HL-60/S4 treated with retinoic acid at 250 ng/mL for 4 days and 3 days (cell line): ENCODE measurements around the gene TRABD.

Experiments
- in situ Hi-C: fragments of 300-500 bp; cut with MboI; formaldehyde crosslinking; loops from 2 replicates; pipeline ENCODE4 v1.7.0; 2022; ENCODE audit warnings: low sequenced_read_pairs

The TRABD gene

DNA sequence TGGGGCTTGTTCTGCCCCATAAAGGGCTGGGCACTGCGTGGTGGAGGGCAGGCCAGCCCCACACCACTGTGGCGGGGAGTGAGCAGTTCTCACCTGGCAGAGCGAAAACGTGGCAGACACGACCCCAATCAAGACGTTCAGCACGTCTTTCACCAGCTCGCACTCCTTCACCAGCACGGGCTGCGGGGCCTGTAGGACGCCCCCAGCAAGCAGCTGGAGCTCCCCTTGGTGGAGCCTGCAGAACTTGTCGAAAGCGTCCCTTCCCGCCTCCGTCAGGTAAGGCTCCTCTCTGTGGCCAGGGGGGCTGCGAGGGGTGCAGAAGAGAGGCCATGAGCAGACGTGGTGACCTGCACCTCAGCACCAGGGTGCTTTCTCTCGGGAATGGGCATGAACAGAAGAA lies 47.5 kb downstream of the TRABD start:
- in situ Hi-C loops = no loop called here

DNA sequence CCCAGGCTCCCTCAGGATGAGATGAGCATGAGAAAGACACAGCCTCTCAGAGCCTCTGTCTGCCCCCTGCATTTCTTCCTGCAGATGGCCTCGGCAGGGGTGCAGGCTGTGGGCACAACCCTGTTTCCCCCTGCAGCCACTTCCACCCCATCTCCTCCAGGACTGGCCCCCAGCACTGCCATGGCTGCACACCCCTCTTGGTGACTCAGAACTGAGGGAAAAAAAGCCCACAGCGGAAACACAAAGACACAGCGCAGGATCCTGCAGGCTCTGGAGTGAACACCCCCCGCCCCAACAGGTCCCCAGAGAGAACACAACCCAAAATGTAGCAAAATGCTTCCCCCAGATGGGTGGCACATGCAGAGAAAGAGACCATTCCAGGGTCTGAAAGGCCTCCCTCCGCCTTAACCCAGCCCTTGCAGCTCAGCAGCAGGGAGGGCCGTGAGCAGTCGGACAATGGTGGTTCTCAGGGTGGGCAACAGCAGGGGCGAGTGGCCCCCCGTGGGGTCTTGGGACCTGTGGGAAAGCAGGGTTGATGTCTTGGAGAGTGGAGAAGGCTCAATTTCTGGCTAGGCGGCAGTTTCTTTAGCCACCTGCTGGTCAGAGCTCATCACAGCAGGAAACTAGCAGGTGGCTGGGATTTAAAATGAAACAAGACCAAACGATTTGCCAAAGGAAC lies 51.2 kb downstream of the TRABD start:
- in situ Hi-C loops = no loop called here

DNA sequence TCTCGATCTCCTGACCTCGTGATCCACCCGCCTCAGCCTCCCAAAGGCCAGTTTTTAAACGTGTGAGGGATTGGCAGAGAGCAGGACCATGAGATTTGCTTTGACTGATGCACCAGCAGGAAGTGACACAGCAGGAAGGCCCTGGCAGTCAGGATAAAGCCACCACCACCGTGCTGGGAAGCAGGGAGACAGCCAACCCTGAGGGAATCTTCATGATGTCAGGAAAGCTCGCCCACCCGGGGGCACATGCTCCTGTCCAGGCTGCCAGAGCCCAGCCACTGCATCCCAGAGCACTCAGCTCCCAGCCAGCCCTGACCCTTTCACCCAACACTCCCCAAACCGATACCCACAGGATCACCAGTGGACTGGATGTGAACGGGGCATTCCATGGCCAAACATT lies 53.0 kb downstream of the TRABD start:
- in situ Hi-C loops = no loop called here

DNA sequence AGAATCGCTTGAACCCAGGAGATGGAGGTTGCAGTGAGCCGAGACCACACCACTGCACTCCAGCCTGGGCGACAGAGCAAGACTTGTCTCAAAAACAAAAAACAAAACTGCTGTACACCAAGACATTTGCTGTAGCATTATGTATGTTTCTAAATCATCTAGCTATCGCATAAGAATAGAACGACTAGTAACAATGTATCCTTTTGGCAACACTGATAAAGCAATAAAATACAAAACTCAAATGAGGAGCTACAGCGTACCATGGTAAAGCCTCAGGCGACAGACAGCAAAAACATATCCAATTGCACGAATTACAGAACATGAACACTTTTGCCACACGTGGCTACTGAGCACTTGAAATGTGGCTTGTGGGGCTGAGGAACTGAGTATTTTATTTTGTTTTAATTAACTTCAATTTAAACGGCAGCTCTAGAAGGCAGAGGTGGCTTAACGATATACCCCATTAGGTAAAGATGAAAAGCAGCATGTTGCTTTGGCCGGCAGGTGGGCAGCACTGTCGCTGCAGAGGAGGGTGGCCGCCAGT lies 56.8 kb downstream of the TRABD start:
- in situ Hi-C loops = no loop called here

DNA sequence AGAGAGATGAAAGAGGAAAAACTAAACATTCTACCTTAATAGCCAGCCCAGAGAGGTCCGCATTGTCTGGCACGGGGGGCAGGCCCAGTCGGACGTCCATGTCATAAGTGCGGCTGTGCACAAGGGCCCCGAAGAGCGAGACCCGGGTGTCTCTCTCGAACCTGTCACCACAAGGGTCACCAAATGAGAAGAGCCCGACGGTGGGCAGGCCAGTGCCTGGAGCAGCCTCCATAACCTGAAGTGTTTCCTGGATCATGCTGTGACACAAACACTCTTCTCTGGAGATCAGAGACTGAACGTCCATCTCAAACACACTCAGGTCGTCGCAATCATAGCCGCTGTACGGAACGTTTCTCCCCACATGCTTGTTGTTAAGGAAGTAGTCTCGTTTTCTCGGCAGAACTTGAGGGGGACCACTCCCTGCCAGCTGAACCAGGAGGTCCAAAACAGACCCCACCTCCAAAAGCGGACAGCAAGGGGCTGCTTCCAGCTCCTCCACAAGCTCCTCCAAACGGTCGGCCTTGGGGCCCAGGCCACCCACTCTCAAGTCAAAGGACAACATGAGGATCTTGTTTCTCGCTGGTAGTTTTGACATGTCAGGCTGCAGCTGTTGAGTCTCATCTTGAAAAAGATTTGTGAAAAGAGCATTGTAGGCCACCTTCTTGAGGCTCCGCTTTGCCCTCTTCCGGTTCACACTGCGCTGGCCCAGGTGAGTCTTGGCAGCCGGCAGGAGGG lies 58.1 kb downstream of the TRABD start:
- in situ Hi-C loops = no loop called here

DNA sequence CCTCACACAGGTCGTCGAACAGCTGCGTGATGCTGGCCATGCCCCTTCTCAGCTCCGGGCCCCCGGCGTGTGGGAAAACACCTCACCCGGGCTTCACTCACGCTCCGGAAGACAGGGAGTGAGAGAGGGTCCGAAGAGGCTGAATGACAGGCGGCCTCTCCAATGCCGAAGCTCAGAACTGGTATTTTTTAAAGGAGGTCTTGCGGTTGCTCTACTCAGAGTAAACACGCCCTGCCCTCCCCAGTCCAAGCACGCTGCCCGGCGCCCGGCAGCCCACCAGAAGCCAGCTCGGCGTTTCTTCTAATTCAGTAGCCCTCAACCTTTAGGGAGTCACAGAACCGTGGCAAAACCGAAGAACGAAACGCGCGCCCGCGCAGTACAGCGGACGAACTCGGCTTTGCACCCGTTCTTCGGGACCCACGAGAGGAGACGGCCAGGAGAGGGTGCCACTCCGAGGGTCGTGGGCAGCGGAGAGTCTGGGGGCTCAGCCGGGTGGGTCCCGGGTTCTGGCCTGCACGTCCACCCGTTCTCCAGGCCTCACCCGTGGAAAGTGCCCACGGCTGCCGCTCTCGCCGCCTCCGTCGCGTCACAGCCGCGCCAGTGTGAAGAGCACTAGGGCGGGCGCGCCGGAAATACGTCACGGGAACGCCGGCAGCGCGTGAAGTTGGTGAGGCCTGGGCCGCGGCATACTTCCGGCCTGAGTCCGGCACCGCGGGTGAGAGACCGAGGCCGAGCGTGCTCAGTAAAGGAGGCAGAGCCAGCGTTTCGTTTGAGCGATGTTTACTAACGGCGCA lies 58.9 kb downstream of the TRABD start, which contains the start of gene TUBGCP6:
TUBGCP6 (minus strand) TSS at position 604 of the 794 bp plus-strand sequence; CDS start at position 40, 564 bp downstream.
- in situ Hi-C loops = no loop called here

DNA sequence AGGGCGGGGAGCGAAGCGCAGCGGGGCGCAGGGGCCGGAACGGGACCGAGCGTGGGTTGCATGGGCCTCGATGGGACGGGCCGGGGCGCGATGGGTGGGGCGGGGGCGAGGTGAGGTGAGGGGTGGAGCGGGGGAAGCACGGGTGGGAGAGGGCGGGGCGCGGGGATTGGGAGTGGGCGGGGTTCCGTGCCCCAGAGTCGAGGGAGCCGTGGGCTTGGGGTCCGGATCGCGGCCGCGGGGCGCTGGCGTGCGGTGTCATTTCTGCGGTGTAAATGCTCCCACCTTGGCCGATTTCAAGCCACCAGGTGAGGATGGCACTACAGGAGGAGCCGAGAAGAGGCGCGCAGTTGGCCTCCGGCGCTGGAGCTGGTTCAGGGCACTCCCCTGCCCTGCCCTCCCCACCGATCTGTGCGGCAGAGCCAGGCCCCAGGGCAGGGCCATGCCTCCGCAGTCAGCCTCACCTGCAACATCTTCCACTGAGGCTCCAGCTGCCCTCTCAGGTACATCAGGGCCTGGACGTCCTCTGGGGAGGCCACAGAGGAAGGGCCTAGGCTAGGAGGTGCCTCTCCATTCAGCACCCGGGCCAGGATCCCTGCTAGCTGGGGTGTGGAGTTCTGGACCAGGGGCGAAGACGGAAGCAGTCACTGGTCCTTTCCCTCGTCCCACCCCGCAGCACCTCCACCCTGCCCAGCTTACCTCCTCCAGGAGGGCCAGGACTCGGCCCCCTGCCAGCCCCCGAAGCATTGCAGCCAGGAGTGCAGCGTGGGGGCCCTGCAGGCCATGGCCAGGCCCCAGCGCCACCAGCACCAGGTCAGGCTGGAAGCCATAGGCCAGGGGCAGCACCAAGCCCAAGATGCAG lies 59.7 kb downstream of the TRABD start:
- in situ Hi-C loops = no loop called here

DNA sequence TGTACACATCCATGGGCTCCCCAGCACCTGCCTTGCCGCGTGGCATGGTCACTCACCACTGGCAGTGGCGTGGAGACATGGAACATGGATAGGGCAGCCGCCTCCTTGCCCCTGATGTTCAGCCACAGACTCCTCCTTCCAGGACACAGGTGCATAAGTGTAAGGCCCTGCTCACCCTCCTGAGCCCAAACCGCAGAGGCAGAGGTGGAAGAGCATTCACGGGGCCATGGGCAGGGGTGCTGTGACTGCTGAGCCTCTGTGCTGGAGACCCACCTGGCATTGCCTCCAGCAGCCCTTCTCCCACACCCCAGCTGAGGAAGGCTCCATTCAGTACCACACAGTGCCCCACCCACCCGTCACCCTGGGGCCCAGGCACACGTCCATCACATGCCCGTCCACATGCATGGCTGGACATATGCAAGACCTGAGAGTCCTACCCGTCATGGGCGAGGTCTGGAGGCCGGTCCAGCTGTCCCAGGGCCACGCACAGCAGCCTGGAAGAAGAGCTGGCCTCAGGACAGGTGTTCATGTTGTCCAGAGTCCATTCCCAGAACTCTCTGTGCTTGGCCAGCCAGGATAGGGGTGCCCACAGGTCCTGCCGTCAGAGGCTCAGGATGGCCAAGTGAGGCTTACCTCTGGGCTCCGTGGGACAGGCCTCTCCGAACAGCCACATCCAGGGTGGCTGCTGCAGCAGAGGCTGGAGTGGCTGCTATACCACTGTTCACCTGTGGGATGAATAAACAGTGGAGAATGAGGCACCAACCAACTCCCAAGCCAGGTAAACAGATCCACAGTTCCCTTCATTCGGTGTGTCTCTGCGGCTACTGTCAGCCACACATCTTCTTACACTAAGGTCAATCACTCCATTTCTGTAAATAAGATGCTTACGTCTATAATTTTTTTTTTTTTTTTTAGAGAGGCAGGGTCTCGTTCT lies 60.8 kb downstream of the TRABD start:
- in situ Hi-C loops = no loop called here

DNA sequence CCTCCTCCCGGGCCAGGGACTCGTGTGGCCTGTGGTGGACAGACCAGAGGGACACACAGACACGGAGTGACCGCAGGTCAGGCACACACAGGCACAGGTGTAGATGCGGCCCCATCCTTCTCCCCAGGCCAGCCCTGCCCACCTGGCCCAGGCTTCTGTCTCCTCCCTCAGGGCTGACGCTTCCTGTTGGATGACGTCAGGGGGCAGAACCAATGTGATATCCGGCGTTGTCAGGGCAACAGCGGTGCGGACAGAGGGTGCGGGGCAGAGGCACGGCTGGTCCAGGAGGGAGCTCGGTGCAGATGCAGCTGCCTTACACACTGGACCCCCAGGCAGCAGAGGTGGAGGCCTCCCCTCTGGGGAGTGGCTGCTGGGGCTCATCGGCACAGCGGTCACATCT lies 62.0 kb downstream of the TRABD start:
- in situ Hi-C loops = no loop called here

DNA sequence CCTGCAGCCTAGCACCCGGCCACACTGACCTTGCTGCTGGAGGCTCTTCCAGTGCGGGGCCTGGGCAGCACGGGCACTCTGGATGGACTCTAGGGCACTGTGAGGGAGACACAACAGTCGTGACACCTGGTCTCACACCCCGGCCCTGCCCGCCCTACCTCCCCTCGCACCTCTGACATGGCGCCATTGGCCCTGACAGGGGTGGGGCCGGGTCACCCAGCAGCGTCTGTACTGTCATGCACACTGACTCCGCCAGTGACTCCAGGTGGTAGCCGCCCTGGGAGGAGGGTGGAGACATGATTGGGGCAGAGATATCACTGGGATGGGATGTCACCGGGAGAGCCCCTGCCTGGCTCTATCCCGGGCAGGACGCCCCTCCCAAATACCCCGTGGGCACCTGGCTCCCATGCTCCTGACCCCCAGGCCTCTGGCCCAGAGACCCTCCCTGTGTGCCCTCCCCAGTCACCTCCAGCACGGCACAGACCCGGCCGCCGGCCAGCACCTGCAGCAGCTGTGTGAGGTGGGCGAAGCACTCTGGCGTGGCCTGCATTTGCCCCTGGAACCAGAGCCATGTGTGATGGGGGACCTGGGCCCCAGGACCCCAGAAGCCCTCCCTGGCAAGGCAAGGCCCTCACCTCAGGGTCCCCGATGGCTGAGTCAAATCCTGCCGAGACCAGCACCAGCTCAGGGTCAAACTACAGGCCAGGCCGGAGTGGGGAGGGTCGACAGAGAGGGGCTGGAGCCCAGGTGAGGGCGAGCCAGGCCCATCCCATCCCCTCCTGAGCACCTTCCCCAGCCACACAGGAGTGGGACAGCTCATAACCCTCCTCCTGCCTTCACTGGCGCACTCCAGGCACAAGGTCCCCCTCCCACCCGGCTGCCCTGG lies 62.7 kb downstream of the TRABD start:
- in situ Hi-C loops = no loop called here
